Upper lobe of right lung (tissue), 1 donor: ENCODE results near the gene CHRM5. TPM values are rescaled to one million over a fixed set of nuclear protein-coding genes. Genes with fewer than 3 reads are reported as not detected.

ENCODE experiments used
- ATAC-seq: fragments of 200-7000 bp; cut with Tn5 transposase; one replicate; pipeline ENCODE4 v1.9.1; 2020; ENCODE audit warnings: mild to moderate bottlenecking, moderate library complexity
- DNase-seq: peaks from one replicate; pipeline ENCODE4 v3.0.0-alpha.2; 2020
- H3K27ac ChIP-seq: fragments of 200-600 bp; one replicate; pipeline ENCODE4 v1.8.0; 2022
- H3K27me3 ChIP-seq: fragments of 200-600 bp; one replicate; pipeline ENCODE4 v1.8.0; 2022; ENCODE audit warnings: mild to moderate bottlenecking
- H3K36me3 ChIP-seq: fragments of 200-600 bp; one replicate; pipeline ENCODE4 v1.8.0; 2022
- H3K4me1 ChIP-seq: fragments of 200-600 bp; one replicate; pipeline ENCODE4 v1.8.0; 2022
- H3K4me3 ChIP-seq: fragments of 200-600 bp; one replicate; pipeline ENCODE4 v1.8.0; 2022; ENCODE audit warnings: mild to moderate bottlenecking
- H3K9me3 ChIP-seq: fragments of 200-600 bp; one replicate; pipeline ENCODE4 v1.8.0; 2022
- CTCF ChIP-seq: fragments of 200-600 bp; IDR thresholded peaks from one replicate; pipeline ENCODE4 v1.8.0; 2022; ENCODE audit warnings: antibody characterized with exemption
- intact Hi-C: fragments of 100-400 bp; cut with DNase I; formaldehyde crosslinking; loops from one replicate; pipeline ENCODE4 v1.11.0; 2022
- total RNA-seq: library from RNA; stranded (reverse); fragmentation: NEBNext Ultra II Directional; extraction: Animal tissue kit (Norgen Biotek cat#: 25700); gene quantifications from one replicate; pipeline ENCODE4 v1.2.1, GENCODE V29; 2021
- donor health status: DM: no; HTN: yes; CAD: no; lungs with severe emphysema.

CHRM5 gene
- total RNA-seq, 1 donor from 2014 or later = not detected

- Histone ChIP-seq H3K27me3 (no peaks in the 10 kb centered on the region), H3K9me3 (no peaks in the 10 kb centered on the region), H3K36me3 (no peaks in the 10 kb centered on the region), H3K4me3 (no peak overlapping the region), H3K4me1 (no peaks in the 10 kb centered on the region), H3K27ac (no peak overlapping the region)
- intact Hi-C loops = no loop called here
- no peak for ATAC-seq
- DNase-seq = no peak
- no peak for TF ChIP-seq CTCF
Observed at GRCh38 chr15:33960549-33960935, 7.8 kb upstream of the CHRM5 start.

- ATAC-seq (peak; percentile 72), DNase-seq (no peak)
- Histone ChIP-seq H3K36me3 (no peaks in the 10 kb centered on the region), H3K4me1 (no peaks in the 10 kb centered on the region), H3K27me3 (no peaks in the 10 kb centered on the region), H3K4me3 (no peak overlapping the region), H3K9me3 (no peaks in the 10 kb centered on the region), H3K27ac (no peak overlapping the region)
- TF ChIP-seq CTCF = peak; percentile 58
- intact Hi-C loops = no loop called here
Observed at GRCh38 chr15:33963831-33964664, 4.2 kb upstream of the CHRM5 start.

- no peak overlapping the region for H3K27ac ChIP-seq
- H3K4me3 ChIP-seq = no peak overlapping the region
- H3K27me3 ChIP-seq = no peaks in the 10 kb centered on the region
- TF ChIP-seq CTCF = no peak
- intact Hi-C loops = no loop called here
- DNase-seq (no peak), ATAC-seq (no peak)
- no peaks in the 10 kb centered on the region for H3K9me3 ChIP-seq
- H3K4me1 ChIP-seq = no peaks in the 10 kb centered on the region
- H3K36me3 ChIP-seq = no peaks in the 10 kb centered on the region
Observed at GRCh38 chr15:33964665-33965040, 3.6 kb upstream of the CHRM5 start.

- Histone ChIP-seq H3K4me1 (no peaks in the 10 kb centered on the region), H3K27me3 (no peaks in the 10 kb centered on the region), H3K27ac (no peak overlapping the region), H3K9me3 (no peaks in the 10 kb centered on the region), H3K36me3 (no peaks in the 10 kb centered on the region), H3K4me3 (no peak overlapping the region)
- intact Hi-C loops = no loop called here
- TF ChIP-seq CTCF = no peak
- ATAC-seq (no peak), DNase-seq (no peak)
Observed at GRCh38 chr15:33968821-33969220, 524 bp downstream of the CHRM5 start.

- no peak for TF ChIP-seq CTCF
- Histone ChIP-seq H3K36me3 (no peaks in the 10 kb centered on the region), H3K4me3 (no peak overlapping the region), H3K27me3 (no peaks in the 10 kb centered on the region), H3K4me1 (no peaks in the 10 kb centered on the region), H3K27ac (no peak overlapping the region), H3K9me3 (no peaks in the 10 kb centered on the region)
- ATAC-seq (no peak), DNase-seq (no peak)
- intact Hi-C loops = no loop called here
Observed at GRCh38 chr15:33971811-33972210, 3.5 kb downstream of the CHRM5 start.
